NT2/D1 (cell line): Measurements from ENCODE around the gene LYSMD1.

Experiments used
- SUZ12 ChIP-seq: IDR thresholded peaks from 2 replicates; pipeline ENCODE4 v1.6.1; 2011; ENCODE audit not compliant: insufficient read length, insufficient read depth; ENCODE audit errors: extremely low read depth
- YY1 ChIP-seq: IDR thresholded peaks from 2 replicates; pipeline ENCODE4 v1.6.1; 2011; ENCODE audit not compliant: insufficient read length, insufficient read depth
- ZNF274 ChIP-seq: IDR thresholded peaks from 2 replicates; pipeline ENCODE4 v1.6.1; 2011; ENCODE audit warnings: mild to moderate bottlenecking, low read depth, low read length

DNA sequence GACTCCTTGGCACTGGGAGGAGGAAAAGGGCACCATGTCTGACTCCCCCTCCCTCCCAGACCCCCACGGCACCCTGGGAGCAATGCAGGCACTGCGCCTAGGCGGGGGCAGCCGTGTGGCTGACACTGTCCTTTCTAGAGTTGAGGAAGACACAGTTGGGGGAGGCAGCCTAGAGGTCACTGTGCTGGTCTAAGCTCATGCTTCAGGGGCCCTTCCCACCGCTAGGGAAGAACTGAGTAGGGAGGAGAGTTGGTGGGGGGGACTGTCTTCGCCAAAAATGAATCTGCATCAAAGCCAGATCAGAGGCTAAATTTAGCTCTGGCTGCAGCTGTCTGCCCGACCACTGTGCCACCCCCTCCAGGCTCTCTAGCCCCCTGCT lies 22.7 kb downstream of the LYSMD1 start:
- no peak for TF ChIP-seq YY1
- TF ChIP-seq ZNF274 = no peak
- TF ChIP-seq SUZ12 = no peak
